Glutamatergic neuron (in vitro differentiated cells): Measurements from ENCODE around the gene C2orf68. TPM values are rescaled to one million over a fixed set of nuclear protein-coding genes. Genes with fewer than 3 reads are reported as not detected.

Experiments used
- DNase-seq: peaks from one replicate; pipeline ENCODE4 v3.0.0; 2022
- H3K27ac Mint-ChIP-seq: one replicate; pipeline ENCODE4 v1.8.0; 2020; ENCODE audit warnings: mild to moderate bottlenecking, mixed read lengths, inconsistent platforms; ENCODE audit not compliant: unreplicated experiment
- H3K27me3 Mint-ChIP-seq: one replicate; pipeline ENCODE4 v1.8.0; 2020; ENCODE audit warnings: mild to moderate bottlenecking, moderate library complexity, mixed read lengths, inconsistent platforms; ENCODE audit not compliant: unreplicated experiment
- H3K36me3 Mint-ChIP-seq: one replicate; pipeline ENCODE4 v1.8.0; 2020; ENCODE audit warnings: mild to moderate bottlenecking, mixed read lengths, inconsistent platforms; ENCODE audit not compliant: unreplicated experiment
- H3K4me1 Mint-ChIP-seq: one replicate; pipeline ENCODE4 v1.8.0; 2020; ENCODE audit warnings: mild to moderate bottlenecking, low read depth, mixed read lengths, inconsistent platforms; ENCODE audit not compliant: unreplicated experiment
- H3K4me3 Mint-ChIP-seq: one replicate; pipeline ENCODE4 v1.8.0; 2020; ENCODE audit warnings: mild to moderate bottlenecking, mixed read lengths, inconsistent platforms; ENCODE audit not compliant: unreplicated experiment
- H3K9me3 Mint-ChIP-seq: one replicate; pipeline ENCODE4 v1.8.0; 2020; ENCODE audit warnings: mild to moderate bottlenecking, moderate library complexity, mixed read lengths, inconsistent platforms; ENCODE audit not compliant: unreplicated experiment
- total RNA-seq: library from RNA; stranded (reverse); fragmentation: NEBNext Ultra II Directional; extraction: Animal tissue kit (Norgen Biotek cat#: 25700); gene quantifications from one replicate; pipeline ENCODE4 v1.2.1, GENCODE V29; 2021; ENCODE audit not compliant: unreplicated experiment
- TF ChIP-seq, protein P1 (sequence below): fragments of 200-600 bp; sonication (generic); IDR thresholded peaks from one replicate; pipeline ENCODE4 v1.5.0; 2021; ENCODE audit not compliant: partially characterized antibody, unreplicated experiment

The C2orf68 gene
- total RNA-seq, 1 donor from 2014 or later = 51.0 TPM

GRCh38 chr2:85598594-85599340, 13.1 kb downstream of the C2orf68 start:
- Mint-ChIP-seq H3K27me3 (peaks cover 17% of the 10 kb centered on the region), H3K4me3 (no peak overlapping the region), H3K9me3 (peaks cover 11% of the 10 kb centered on the region), H3K27ac (no peak overlapping the region), H3K4me1 (peaks cover 4% of the 10 kb centered on the region), H3K36me3 (no peaks in the 10 kb centered on the region)
- TF ChIP-seq, protein P1, sequence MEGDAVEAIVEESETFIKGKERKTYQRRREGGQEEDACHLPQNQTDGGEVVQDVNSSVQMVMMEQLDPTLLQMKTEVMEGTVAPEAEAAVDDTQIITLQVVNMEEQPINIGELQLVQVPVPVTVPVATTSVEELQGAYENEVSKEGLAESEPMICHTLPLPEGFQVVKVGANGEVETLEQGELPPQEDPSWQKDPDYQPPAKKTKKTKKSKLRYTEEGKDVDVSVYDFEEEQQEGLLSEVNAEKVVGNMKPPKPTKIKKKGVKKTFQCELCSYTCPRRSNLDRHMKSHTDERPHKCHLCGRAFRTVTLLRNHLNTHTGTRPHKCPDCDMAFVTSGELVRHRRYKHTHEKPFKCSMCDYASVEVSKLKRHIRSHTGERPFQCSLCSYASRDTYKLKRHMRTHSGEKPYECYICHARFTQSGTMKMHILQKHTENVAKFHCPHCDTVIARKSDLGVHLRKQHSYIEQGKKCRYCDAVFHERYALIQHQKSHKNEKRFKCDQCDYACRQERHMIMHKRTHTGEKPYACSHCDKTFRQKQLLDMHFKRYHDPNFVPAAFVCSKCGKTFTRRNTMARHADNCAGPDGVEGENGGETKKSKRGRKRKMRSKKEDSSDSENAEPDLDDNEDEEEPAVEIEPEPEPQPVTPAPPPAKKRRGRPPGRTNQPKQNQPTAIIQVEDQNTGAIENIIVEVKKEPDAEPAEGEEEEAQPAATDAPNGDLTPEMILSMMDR = no peak
- DNase-seq = no peak

- peaks cover 15% of the 10 kb centered on the region for H3K27me3 Mint-ChIP-seq
- H3K9me3 Mint-ChIP-seq = peaks cover 7% of the 10 kb centered on the region
- TF ChIP-seq, protein P1 = no peak
- no peak overlapping the region for H3K27ac Mint-ChIP-seq
- no peaks in the 10 kb centered on the region for H3K36me3 Mint-ChIP-seq
- peak overlapping the region; percentile 100 for H3K4me3 Mint-ChIP-seq
- peaks cover 2% of the 10 kb centered on the region for H3K4me1 Mint-ChIP-seq
- no peak for DNase-seq
These were observed 14.6 kb downstream of the C2orf68 start for GRCh38 chr2:85597241-85597640.

GRCh38 chr2:85596486-85597143, 15.3 kb downstream of the C2orf68 start:
- DNase-seq = no peak
- Mint-ChIP-seq H3K36me3 (no peaks in the 10 kb centered on the region), H3K4me3 (peak overlapping the region; percentile 100), H3K27ac (no peak overlapping the region), H3K9me3 (peaks cover 7% of the 10 kb centered on the region), H3K4me1 (peaks cover 2% of the 10 kb centered on the region), H3K27me3 (peaks cover 13% of the 10 kb centered on the region)
- TF ChIP-seq, protein P1 = no peak

DNA sequence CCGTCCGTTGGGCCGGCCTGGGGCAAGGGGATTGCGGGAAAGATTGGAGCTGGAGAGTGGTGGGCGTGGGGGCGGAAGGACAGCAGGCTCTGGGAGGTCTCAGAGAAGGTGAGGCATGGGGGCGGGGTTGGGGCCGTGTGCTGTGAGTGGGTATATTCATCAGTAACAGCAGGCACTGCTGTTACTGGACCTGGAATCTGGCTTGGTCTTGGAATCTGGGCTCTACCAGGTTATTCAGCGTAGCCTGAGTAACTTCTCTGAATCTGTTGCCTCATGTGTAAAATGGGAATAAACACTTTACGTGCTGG, 15.9 kb downstream of the C2orf68 start:
- no peak for DNase-seq
- H3K36me3 Mint-ChIP-seq = no peaks in the 10 kb centered on the region
- TF ChIP-seq, protein P1 = no peak
- peak overlapping the region; percentile 91 for H3K27ac Mint-ChIP-seq
- peaks cover 13% of the 10 kb centered on the region for H3K27me3 Mint-ChIP-seq
- peaks cover 2% of the 10 kb centered on the region for H3K4me1 Mint-ChIP-seq
- H3K4me3 Mint-ChIP-seq = peak overlapping the region; percentile 100
- H3K9me3 Mint-ChIP-seq = peaks cover 7% of the 10 kb centered on the region
